OCI-LY7 (cell line): ENCODE measurements around the gene BCL11A. TPM values are rescaled to one million over a fixed set of nuclear protein-coding genes. Genes with fewer than 3 reads are reported as not detected.

ENCODE experiments used
- BruUV-seq: library from RNA; stranded (reverse); fragments of 400-500 nt; replicated peaks from 2 replicates; lab custom pipeline; 2021; lab: Mats Ljungman, UMichigan
- CTCF ChIA-PET: fragments of 300-600 bp; sonication (Branson Sonifier 250); formaldehyde crosslinking; loops from one replicate; lab custom pipeline; 2022; ENCODE audit warnings: antibody characterized with exemption; ENCODE audit not compliant: unreplicated experiment; lab: Charles Lee
- POLR2A ChIA-PET: fragments of 300-600 bp; sonication (Branson Sonifier 250); formaldehyde crosslinking; loops from one replicate; lab custom pipeline; 2022; ENCODE audit warnings: antibody characterized with exemption; lab: Charles Lee
- DNase-seq: peaks from one replicate; pipeline ENCODE4 v3.0.0-alpha.2; 2015; ENCODE audit warnings: low spot score
- H2AFZ ChIP-seq: fragments of 200-600 bp; sonication (generic), shearing (Covaris generic); 2 replicates; pipeline ENCODE4 v1.6.1; 2014; ENCODE audit warnings: mild to moderate bottlenecking, antibody characterized with exemption, low read length, moderate library complexity
- H3K27ac ChIP-seq: fragments of 200-600 bp; sonication (generic); 2 replicates; pipeline ENCODE4 v1.5.1; 2014; ENCODE audit warnings: mixed run types, low read depth, mild to moderate bottlenecking, moderate library complexity, low read length, inconsistent platforms; ENCODE audit not compliant: poor library complexity, severe bottlenecking
- H3K36me3 ChIP-seq: fragments of 200-600 bp; sonication (generic); 2 replicates; pipeline ENCODE4 v1.6.1; 2014; ENCODE audit warnings: mild to moderate bottlenecking, antibody characterized with exemption, low read length, moderate library complexity, mixed read lengths; ENCODE audit not compliant: insufficient read depth
- H3K4me1 ChIP-seq: fragments of 200-600 bp; sonication (generic); 2 replicates; pipeline ENCODE4 v1.5.1; 2014; ENCODE audit warnings: mild to moderate bottlenecking, low read length; ENCODE audit not compliant: insufficient read depth, poor library complexity, severe bottlenecking
- H3K4me2 ChIP-seq: fragments of 200-600 bp; sonication (generic); 2 replicates; pipeline ENCODE4 v1.6.1; 2014; ENCODE audit warnings: mild to moderate bottlenecking, low read length
- H3K4me3 ChIP-seq: fragments of 200-600 bp; sonication (generic); 2 replicates; pipeline ENCODE4 v1.5.1; 2014; ENCODE audit warnings: mild to moderate bottlenecking, low read depth, low read length; ENCODE audit not compliant: poor library complexity, severe bottlenecking
- H3K79me2 ChIP-seq: fragments of 200-600 bp; sonication (generic); 2 replicates; pipeline ENCODE4 v1.6.1; 2016; ENCODE audit warnings: low read depth, mild to moderate bottlenecking, low read length, moderate library complexity, mixed read lengths; ENCODE audit not compliant: insufficient read depth
- H3K9me2 ChIP-seq: fragments of 200-600 bp; sonication (generic); 2 replicates; pipeline ENCODE4 v1.6.1; 2016; ENCODE audit warnings: mild to moderate bottlenecking, low read length, mixed read lengths; ENCODE audit not compliant: insufficient read depth
- H3K9me3 ChIP-seq: fragments of 200-600 bp; sonication (generic); 2 replicates; pipeline ENCODE4 v1.6.1; 2014; ENCODE audit warnings: mild to moderate bottlenecking, mixed run types, low read length, mixed read lengths
- H4K20me1 ChIP-seq: fragments of 200-600 bp; sonication (generic); 2 replicates; pipeline ENCODE4 v1.6.1; 2014; ENCODE audit warnings: mild to moderate bottlenecking, antibody characterized with exemption, low read length, moderate library complexity, mixed read lengths; ENCODE audit not compliant: insufficient read depth
- EZH2phosphoT487 ChIP-seq: fragments of 200-600 bp; sonication (generic); IDR thresholded peaks from 2 replicates; pipeline ENCODE4 v1.6.1; 2018; ENCODE audit warnings: low read depth, borderline replicate concordance, mild to moderate bottlenecking, mixed run types, antibody characterized with exemption, low read length, moderate library complexity, mixed read lengths
- intact Hi-C: fragments of 100-400 bp; cut with micrococcal nuclease; formaldehyde crosslinking; loops from one replicate; pipeline ENCODE4 v1.10.0; 2022; ENCODE audit not compliant: unreplicated experiment
- total RNA-seq, 2 experiments: library from RNA; depleted of rRNA in 1 of 2; stranded (reverse); fragments of >200 nt in 1 of 2; shearing (Covaris generic) in 1 of 2; gene quantifications; 2 replicates each; pipeline ENCODE4 v1.2.3, GENCODE V29; 2014 to 2022
- TF ChIP-seq, protein P1 (sequence below): fragments of 200-600 bp; sonication (generic); conservative IDR thresholded peaks from 2 replicates; pipeline ENCODE4 v1.5.1; 2014; ENCODE audit warnings: mild to moderate bottlenecking, antibody characterized with exemption, low read length, moderate library complexity, mixed read lengths

BCL11A gene
- total RNA-seq, 2 experiments from 2014 or later: 64.3 to 167 TPM

GRCh38 chr2:60533101-60534051, 20.1 kb downstream of the BCL11A start:
- ChIA-PET CTCF (interaction anchor here (0.8 kb wide), 1 partner anchor 94 kb away, joined by 3 read pairs; no protein-coding TSS in a partner anchor), POLR2A (interaction anchor here (0.7 to 3.2 kb wide), 5 partner anchors 12 to 908 kb away, joined by 3 to 18 read pairs (median 3); no protein-coding TSS in a partner anchor)
- no peak overlapping the region for H3K4me3 ChIP-seq
- peaks cover 85% of the 10 kb centered on the region for H3K4me1 ChIP-seq
- no peaks in the 10 kb centered on the region for H3K9me3 ChIP-seq
- peak overlapping the region; percentile 50 for H3K4me2 ChIP-seq
- no peak overlapping the region for H2AFZ ChIP-seq
- H3K9me2 ChIP-seq: no peaks in the 10 kb centered on the region
- BruUV-seq: no TSS peak
- no peak overlapping the region for H3K27ac ChIP-seq
- DNase-seq: no peak
- peaks cover 100% of the 10 kb centered on the region for H3K79me2 ChIP-seq
- intact Hi-C loops: loop anchor here (5.0 kb wide), 1 partner anchor 96 kb away; no protein-coding TSS in a partner anchor
- H4K20me1 ChIP-seq: peaks cover 56% of the 10 kb centered on the region
- TF ChIP-seq, protein P1, sequence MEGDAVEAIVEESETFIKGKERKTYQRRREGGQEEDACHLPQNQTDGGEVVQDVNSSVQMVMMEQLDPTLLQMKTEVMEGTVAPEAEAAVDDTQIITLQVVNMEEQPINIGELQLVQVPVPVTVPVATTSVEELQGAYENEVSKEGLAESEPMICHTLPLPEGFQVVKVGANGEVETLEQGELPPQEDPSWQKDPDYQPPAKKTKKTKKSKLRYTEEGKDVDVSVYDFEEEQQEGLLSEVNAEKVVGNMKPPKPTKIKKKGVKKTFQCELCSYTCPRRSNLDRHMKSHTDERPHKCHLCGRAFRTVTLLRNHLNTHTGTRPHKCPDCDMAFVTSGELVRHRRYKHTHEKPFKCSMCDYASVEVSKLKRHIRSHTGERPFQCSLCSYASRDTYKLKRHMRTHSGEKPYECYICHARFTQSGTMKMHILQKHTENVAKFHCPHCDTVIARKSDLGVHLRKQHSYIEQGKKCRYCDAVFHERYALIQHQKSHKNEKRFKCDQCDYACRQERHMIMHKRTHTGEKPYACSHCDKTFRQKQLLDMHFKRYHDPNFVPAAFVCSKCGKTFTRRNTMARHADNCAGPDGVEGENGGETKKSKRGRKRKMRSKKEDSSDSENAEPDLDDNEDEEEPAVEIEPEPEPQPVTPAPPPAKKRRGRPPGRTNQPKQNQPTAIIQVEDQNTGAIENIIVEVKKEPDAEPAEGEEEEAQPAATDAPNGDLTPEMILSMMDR: no peak
- TF ChIP-seq EZH2phosphoT487: no peak
- H3K36me3 ChIP-seq: peaks cover 86% of the 10 kb centered on the region

GRCh38 chr2:60532421-60532820, 21.0 kb downstream of the BCL11A start:
- Histone ChIP-seq H3K27ac (no peak overlapping the region), H3K79me2 (peaks cover 100% of the 10 kb centered on the region), H3K4me2 (peak overlapping the region; percentile 50), H3K9me3 (no peaks in the 10 kb centered on the region), H3K4me3 (peak overlapping the region; percentile 24), H4K20me1 (peaks cover 57% of the 10 kb centered on the region), H2AFZ (no peak overlapping the region), H3K36me3 (peaks cover 86% of the 10 kb centered on the region), H3K9me2 (no peaks in the 10 kb centered on the region), H3K4me1 (peaks cover 81% of the 10 kb centered on the region)
- POLR2A ChIA-PET: interaction anchor here (0.7 to 1.2 kb wide), 4 partner anchors 39 to 1334 kb away, joined by 3 read pairs; no protein-coding TSS in a partner anchor
- intact Hi-C loops: loop anchor here (5.0 kb wide), 1 partner anchor 95 kb away; no protein-coding TSS in a partner anchor
- TF ChIP-seq, protein P1: no peak
- TF ChIP-seq EZH2phosphoT487: no peak
- no peak for DNase-seq
- BruUV-seq: no TSS peak
- CTCF ChIA-PET: no interaction called here
